Endothelial cell of umbilical vein (primary cell): ENCODE data around the gene REPS1. TPM values are rescaled to one million over a fixed set of nuclear protein-coding genes. Genes with fewer than 3 reads are reported as not detected.

Source experiments
- BruUV-seq: library from RNA; stranded (reverse); fragments of 400-500 nt; replicated peaks from 2 replicates; lab custom pipeline; 2021; lab: Mats Ljungman, UMichigan
- CTCF ChIA-PET: fragments of 300-600, 350-600 bp; sonication (Branson Sonifier 250); formaldehyde crosslinking; loops from one replicate; lab custom pipeline; 2021; ENCODE audit warnings: antibody characterized with exemption, inconsistent platforms; lab: Charles Lee
- POLR2A ChIA-PET: fragments of 300-600, 350-600 bp; sonication (Branson Sonifier 250); formaldehyde crosslinking; loops from one replicate; lab custom pipeline; 2021; ENCODE audit warnings: antibody characterized with exemption, inconsistent platforms; lab: Charles Lee
- DNase-seq: peaks from one replicate; pipeline ENCODE4 v3.0.0-alpha.2; 2011; ENCODE audit warnings: low read depth, low spot score
- FAIRE-seq: peaks from 2 replicates; lab custom pipeline; 2011; peaks lifted over from hg19 to GRCh38; lab: Jason Lieb, UNC
- H2AFZ ChIP-seq: 2 replicates; pipeline ENCODE4 v1.6.0; 2012; ENCODE audit warnings: low read depth, low read length, control low read depth, inconsistent platforms
- H3K27ac ChIP-seq: 2 replicates; pipeline ENCODE4 v1.5.1; 2011; ENCODE audit warnings: low read depth, mild to moderate bottlenecking, control low read depth, low read length, moderate library complexity; ENCODE audit not compliant: insufficient read depth
- H3K27me3 ChIP-seq, 2 experiments: 2 replicates each; pipeline versions ENCODE4 v1.6.0 to v1.6.1; 2011; ENCODE audit warnings: low read length in 2 of 2, mixed read lengths in 1 of 2; ENCODE audit not compliant: control insufficient read depth in 2 of 2, insufficient read depth in 2 of 2
- H3K36me3 ChIP-seq, 2 experiments: 2 replicates in 1 of 2; 3 replicates in 1 of 2; pipeline ENCODE4 v1.5.1; 2011; ENCODE audit warnings: low read length in 2 of 2, mild to moderate bottlenecking in 1 of 2, moderate library complexity in 1 of 2; ENCODE audit not compliant: control insufficient read depth in 2 of 2, insufficient read depth in 2 of 2; ENCODE audit errors: extremely low read depth in 1 of 2
- H3K4me1 ChIP-seq: 3 replicates; pipeline ENCODE4 v1.5.1; 2011; ENCODE audit warnings: mild to moderate bottlenecking, low read length; ENCODE audit not compliant: control insufficient read depth, insufficient read depth; ENCODE audit errors: extremely low read depth
- H3K4me2 ChIP-seq: 2 replicates; pipeline ENCODE4 v1.6.1; 2011; ENCODE audit warnings: low read length, control low read depth, mixed read lengths; ENCODE audit not compliant: insufficient read depth
- H3K4me3 ChIP-seq, 3 experiments: fragments of 200-600 bp in 1 of 3; sonication (generic), shearing (Covaris generic) in 1 of 3; replicated peaks in 1 of 3; 2 replicates each; pipeline ENCODE4 v1.5.1; 2011 to 2016; ENCODE audit warnings: control low read depth in 3 of 3, low read length in 3 of 3, mild to moderate bottlenecking in 2 of 3, inconsistent platforms in 1 of 3, low read depth in 1 of 3, moderate library complexity in 1 of 3; ENCODE audit not compliant: insufficient read depth in 1 of 3
- H3K79me2 ChIP-seq: 2 replicates; pipeline ENCODE4 v1.6.0; 2012; ENCODE audit warnings: low read length, inconsistent platforms; ENCODE audit not compliant: control insufficient read depth, insufficient read depth
- H3K9ac ChIP-seq: replicated peaks from 2 replicates; pipeline ENCODE3; 2011; ENCODE audit warnings: low read length, control low read depth; ENCODE audit not compliant: insufficient read depth; ENCODE audit errors: extremely low read depth
- H3K9me1 ChIP-seq: replicated peaks from 3 replicates; pipeline ENCODE4 v1.6.0; 2011; ENCODE audit warnings: mild to moderate bottlenecking, low read length; ENCODE audit not compliant: control insufficient read depth, insufficient read depth; ENCODE audit errors: extremely low read depth
- H3K9me3 ChIP-seq: replicated peaks from 2 replicates; pipeline ENCODE4 v1.5.1; 2012; ENCODE audit warnings: low read length, inconsistent platforms; ENCODE audit not compliant: control insufficient read depth, insufficient read depth
- H4K20me1 ChIP-seq: replicated peaks from 2 replicates; pipeline ENCODE3; 2011; ENCODE audit warnings: mild to moderate bottlenecking, low read length; ENCODE audit not compliant: control insufficient read depth, insufficient read depth; ENCODE audit errors: extremely low read depth
- EZH2 ChIP-seq: IDR thresholded peaks from 2 replicates; pipeline ENCODE4 v1.6.1; 2012; ENCODE audit warnings: borderline replicate concordance, low read depth, mild to moderate bottlenecking, moderate library complexity, low read length, inconsistent platforms; ENCODE audit not compliant: severe bottlenecking
- FOS ChIP-seq: IDR thresholded peaks from 2 replicates; pipeline ENCODE4 v1.6.1; 2011; ENCODE audit warnings: mild to moderate bottlenecking, low read length, moderate library complexity, borderline replicate concordance; ENCODE audit not compliant: insufficient read depth
- GATA2 ChIP-seq: IDR thresholded peaks from 2 replicates; pipeline ENCODE4 v1.7.0; 2011; ENCODE audit warnings: low read depth, mild to moderate bottlenecking, moderate library complexity, mixed read lengths, low read length; ENCODE audit not compliant: insufficient read length, insufficient read depth
- JUN ChIP-seq: IDR thresholded peaks from 2 replicates; pipeline ENCODE4 v1.6.1; 2011; ENCODE audit warnings: borderline replicate concordance, low read depth; ENCODE audit not compliant: insufficient read length, insufficient read depth
- MYC ChIP-seq: IDR thresholded peaks from one replicate; pipeline ENCODE4 v1.6.1; 2011; ENCODE audit warnings: mild to moderate bottlenecking, low read depth, low read length
- POLR2A ChIP-seq: IDR thresholded peaks from 2 replicates; pipeline ENCODE4 v1.6.1; 2012; ENCODE audit warnings: low read depth, mild to moderate bottlenecking, control low read depth, low read length
- POLR2AphosphoS5 ChIP-seq: IDR thresholded peaks from 2 replicates; pipeline ENCODE4 v1.6.1; 2012; ENCODE audit warnings: low read depth, mild to moderate bottlenecking, control low read depth, low read length, moderate library complexity; ENCODE audit not compliant: insufficient read depth
- dilution Hi-C: fragments of 300-500 bp; cut with MboI; formaldehyde crosslinking; loops from one replicate; pipeline ENCODE4 v1.15.0; 2019; ENCODE audit warnings: low sequenced_read_pairs; ENCODE audit not compliant: extremely low pct_ligation_motif_present
- intact Hi-C: fragments of 100-400 bp; cut with micrococcal nuclease; formaldehyde crosslinking; loops from one replicate; pipeline ENCODE4 v1.10.0; 2022
- polyA plus RNA-seq, 4 experiments: library from polyadenylated mRNA; depleted of rRNA in 3 of 4; stranded (reverse) in 3 of 4; unstranded in 1 of 4; fragments of >200 nt; gene quantifications; 2 replicates each; pipeline versions ENCODE4 v1.2.1 to v1.2.3, GENCODE V29; 2011 to 2012; ENCODE audit warnings: missing spikeins in 1 of 4
- total RNA-seq: library from RNA; stranded (reverse); gene quantifications from 2 replicates; pipeline ENCODE4 v1.2.3, GENCODE V29; 2021
- TF ChIP-seq, protein P1 (sequence below): IDR thresholded peaks from 2 replicates; pipeline ENCODE4 v1.6.1; 2011; ENCODE audit not compliant: insufficient read depth, insufficient read length
- TF ChIP-seq, protein P2 (sequence below), 2 donors: IDR thresholded peaks; 1 replicate in 1 of 2; 2 replicates in 1 of 2; pipeline ENCODE4 v1.5.1; 2011; ENCODE audit warnings: low read length in 2 of 2, mild to moderate bottlenecking in 2 of 2, moderate library complexity in 2 of 2, control low read depth in 1 of 2, inconsistent platforms in 1 of 2, low read depth in 1 of 2; ENCODE audit not compliant: insufficient read depth in 1 of 2; ENCODE audit errors: extremely low read depth in 1 of 2

REPS1 gene
- total and polyA plus RNA-seq, 2 donors (not counting 3 experiments of a cell fraction or from before 2014, with no cell fraction given) = 20.6 to 35.0 TPM

GRCh38 chr6:138975815-138976214 is 12.2 kb downstream of the REPS1 start:
- Histone ChIP-seq H3K9me1 (no peaks in the 10 kb centered on the region), H2AFZ (no peak overlapping the region), H3K36me3 (no peaks in the 10 kb centered on the region), H3K9me3 (no peaks in the 10 kb centered on the region), H3K4me3 (no peak overlapping the region), H3K27ac (no peak overlapping the region), H4K20me1 (peaks cover 3% of the 10 kb centered on the region), H3K4me1 (peaks cover 36% of the 10 kb centered on the region), H3K79me2 (peaks cover 79% of the 10 kb centered on the region), H3K9ac (no peak overlapping the region), H3K4me2 (no peak overlapping the region), H3K27me3 (no peaks in the 10 kb centered on the region)
- BruUV-seq = no TSS peak
- dilution Hi-C loops (no loop called here), intact Hi-C loops (no loop called here)
- ChIA-PET CTCF (interaction anchor here (4.5 kb wide), 1 partner anchor 11 kb away, joined by 31 read pairs; the partner anchor contains the start of gene REPS1), POLR2A (no interaction called here)
- DNase-seq = no peak
- TF ChIP-seq, protein P1, sequence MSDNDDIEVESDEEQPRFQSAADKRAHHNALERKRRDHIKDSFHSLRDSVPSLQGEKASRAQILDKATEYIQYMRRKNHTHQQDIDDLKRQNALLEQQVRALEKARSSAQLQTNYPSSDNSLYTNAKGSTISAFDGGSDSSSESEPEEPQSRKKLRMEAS = no peak
- TF ChIP-seq JUN (no peak), FOS (no peak), GATA2 (no peak), EZH2 (no peak), POLR2A (no peak), MYC (no peak), POLR2AphosphoS5 (no peak)
- TF ChIP-seq, protein P2, sequence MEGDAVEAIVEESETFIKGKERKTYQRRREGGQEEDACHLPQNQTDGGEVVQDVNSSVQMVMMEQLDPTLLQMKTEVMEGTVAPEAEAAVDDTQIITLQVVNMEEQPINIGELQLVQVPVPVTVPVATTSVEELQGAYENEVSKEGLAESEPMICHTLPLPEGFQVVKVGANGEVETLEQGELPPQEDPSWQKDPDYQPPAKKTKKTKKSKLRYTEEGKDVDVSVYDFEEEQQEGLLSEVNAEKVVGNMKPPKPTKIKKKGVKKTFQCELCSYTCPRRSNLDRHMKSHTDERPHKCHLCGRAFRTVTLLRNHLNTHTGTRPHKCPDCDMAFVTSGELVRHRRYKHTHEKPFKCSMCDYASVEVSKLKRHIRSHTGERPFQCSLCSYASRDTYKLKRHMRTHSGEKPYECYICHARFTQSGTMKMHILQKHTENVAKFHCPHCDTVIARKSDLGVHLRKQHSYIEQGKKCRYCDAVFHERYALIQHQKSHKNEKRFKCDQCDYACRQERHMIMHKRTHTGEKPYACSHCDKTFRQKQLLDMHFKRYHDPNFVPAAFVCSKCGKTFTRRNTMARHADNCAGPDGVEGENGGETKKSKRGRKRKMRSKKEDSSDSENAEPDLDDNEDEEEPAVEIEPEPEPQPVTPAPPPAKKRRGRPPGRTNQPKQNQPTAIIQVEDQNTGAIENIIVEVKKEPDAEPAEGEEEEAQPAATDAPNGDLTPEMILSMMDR (IDR thresholded peaks at IDR 0.05; ENCODE audit: extremely low read depth in 1 of 2, insufficient read depth in 1 of 2, low read depth in 1 of 2, low read length in 2 of 2) = no peak
- no peak for FAIRE-seq
